ENCODE data around the gene LBHD2. TPM values are rescaled to one million over a fixed set of nuclear protein-coding genes. Genes with fewer than 3 reads are reported as not detected.

The LBHD2 gene
- total and polyA plus RNA-seq, 2 experiments from 2014 or later, result not detected

GRCh38 chr14:103132381-103133209, 48.6 kb downstream of the LBHD2 start (continued):
- TF ChIP-seq REST (IDR thresholded peaks at IDR 0.05; ENCODE audit: unreplicated experiment) (no peak), ETS1 (IDR thresholded peaks at IDR 0.05) (no peak), ZNF331 (CRISPR knock-in tag; IDR thresholded peaks at IDR 0.05; ENCODE audit: low read depth) (no peak)

DNA sequence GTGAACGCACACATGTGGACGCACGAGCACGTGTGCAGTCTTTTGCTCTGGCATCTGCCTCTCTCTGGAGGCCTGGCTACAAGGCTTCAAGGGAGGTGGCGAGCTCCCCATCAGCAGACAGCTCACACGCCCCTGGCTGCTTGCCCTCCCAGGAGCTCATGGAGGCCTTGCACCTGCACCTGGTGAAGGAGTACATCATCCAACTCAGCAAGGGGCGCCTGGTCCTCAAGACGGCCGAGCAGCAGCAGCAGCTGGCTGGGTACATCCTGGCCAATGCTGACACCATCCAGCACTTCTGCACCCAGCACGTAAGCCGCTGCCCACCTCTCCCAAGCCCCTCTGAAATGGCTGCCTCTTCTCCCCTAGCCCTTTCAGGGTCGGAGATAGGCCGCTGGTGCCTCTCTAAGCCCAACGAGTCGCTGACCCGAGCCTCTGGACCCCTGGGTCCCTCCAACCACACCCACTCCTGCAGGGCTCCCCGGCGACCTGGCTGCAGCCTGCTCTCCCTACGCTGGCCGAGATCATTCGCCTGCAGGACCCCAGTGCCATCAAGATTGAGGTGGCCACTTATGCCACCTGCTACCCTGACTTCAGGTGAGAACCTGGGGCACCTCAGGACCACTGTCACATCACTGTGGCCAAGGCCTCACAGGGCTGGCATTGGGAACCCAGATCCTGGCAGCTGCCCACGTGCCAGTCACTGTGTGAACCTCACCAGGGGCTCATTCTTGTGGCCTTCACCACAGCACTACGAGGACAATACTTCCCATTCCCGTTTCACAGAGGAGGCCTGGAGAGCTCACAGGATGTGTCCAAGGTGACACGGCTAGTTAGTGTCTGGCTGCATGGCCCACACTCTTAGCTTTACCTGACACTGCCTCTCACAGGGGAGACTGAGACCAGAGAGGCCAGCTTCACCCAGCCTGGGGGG, 49.5 kb downstream of the LBHD2 start:
- Mint-ChIP-seq H3K4me1 (peaks cover 18% of the 10 kb centered on the region), H3K9me3 (no peaks in the 10 kb centered on the region; the same call in 1 of the 3 replicates), H3K27ac (no peak overlapping the region), H3K27me3 (ENCODE audit: insufficient read depth, low read depth, poor library complexity) (peaks cover 26% of the 10 kb centered on the region), H3K4me3 (no peak overlapping the region), H3K36me3 (ENCODE audit: low read depth) (peaks cover 6% of the 10 kb centered on the region; the same call in 1 of the 3 replicates)
- H3K4me3 ChIP-seq, result no peak overlapping the region
- peaks cover 13% of the 10 kb centered on the region for H3K27me3 ChIP-seq (ENCODE audit: insufficient read depth)
- H3K4me2 ChIP-seq, result no peak overlapping the region
- H2AFZ ChIP-seq, result no peak overlapping the region
- H3K36me3 ChIP-seq (ENCODE audit: insufficient read depth), result no peaks in the 10 kb centered on the region
- no peaks in the 10 kb centered on the region for H4K20me1 ChIP-seq (replicated peaks; ENCODE audit: insufficient read depth)
- no peaks in the 10 kb centered on the region for H3K9me2 ChIP-seq (ENCODE audit: insufficient read depth)
- no peaks in the 10 kb centered on the region for H3K79me2 ChIP-seq (replicated peaks; ENCODE audit: insufficient read depth)
- H3K4me1 ChIP-seq (ENCODE audit: insufficient read depth), result peaks cover 8% of the 10 kb centered on the region
- DNase-seq (ENCODE audit: low spot score) (no peak), ATAC-seq (no peak)
- no peak overlapping the region for H3K27ac ChIP-seq (ENCODE audit: low read depth)
- 0 out of 2 replicates have a peak, but pooled peaks cover 2% of the 10 kb centered on the region for H3F3A ChIP-seq (replicated peaks; ENCODE audit: low read depth)
- TF ChIP-seq JUNB (IDR thresholded peaks at IDR 0.05; ENCODE audit: unreplicated experiment) (no peak), ETS1 (IDR thresholded peaks at IDR 0.05) (no peak), EZH2 (IDR thresholded peaks at IDR 0.05; ENCODE audit: low read depth, unreplicated experiment) (no peak), ZNF331 (CRISPR knock-in tag; IDR thresholded peaks at IDR 0.05; ENCODE audit: low read depth) (no peak), ZNF462 (CRISPR knock-in tag; IDR thresholded peaks at IDR 0.05) (no peak), STAT1 (IDR thresholded peaks at IDR 0.05; ENCODE audit: unreplicated experiment) (no peak), NANOG (IDR thresholded peaks at IDR 0.05; ENCODE audit: borderline replicate concordance) (no peak), EZH2phosphoT487 (IDR thresholded peaks at IDR 0.05; ENCODE audit: unreplicated experiment) (no peak)

All from GM23338 (cell line).